ENCODE results near the gene BMPR1A.

BMPR1A gene

GRCh38 chr10:86756511-86757112 lies at the start of gene BMPR1A:
Gene BMPR1A (plus strand): TSS chr10:86756619. CDS start chr10:86876019, 119,400 bp downstream.
- peak; percentile 24 for DNase-seq (ENCODE audit: low read depth)

DNA sequence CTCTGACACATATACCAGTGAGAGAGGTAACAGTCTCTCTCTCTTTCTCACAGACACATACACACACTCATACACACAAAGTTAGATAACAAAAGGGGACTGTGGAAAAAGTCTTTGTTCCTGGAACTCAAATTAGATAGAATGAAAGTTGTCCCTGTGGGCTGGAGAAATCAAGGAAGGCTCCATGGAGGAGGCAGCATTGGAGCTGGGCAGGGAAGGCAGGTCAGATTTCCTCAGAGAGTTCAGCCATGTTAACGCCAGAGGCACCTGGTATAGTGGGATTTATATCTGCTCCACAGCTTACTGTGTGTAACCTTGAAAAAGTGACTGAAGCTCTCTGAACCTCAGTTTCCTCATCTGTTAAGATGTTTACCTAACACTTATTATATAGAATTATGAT lies 49.4 kb upstream of the BMPR1A start:
- DNase-seq (ENCODE audit: low read depth), result no peak

DNA sequence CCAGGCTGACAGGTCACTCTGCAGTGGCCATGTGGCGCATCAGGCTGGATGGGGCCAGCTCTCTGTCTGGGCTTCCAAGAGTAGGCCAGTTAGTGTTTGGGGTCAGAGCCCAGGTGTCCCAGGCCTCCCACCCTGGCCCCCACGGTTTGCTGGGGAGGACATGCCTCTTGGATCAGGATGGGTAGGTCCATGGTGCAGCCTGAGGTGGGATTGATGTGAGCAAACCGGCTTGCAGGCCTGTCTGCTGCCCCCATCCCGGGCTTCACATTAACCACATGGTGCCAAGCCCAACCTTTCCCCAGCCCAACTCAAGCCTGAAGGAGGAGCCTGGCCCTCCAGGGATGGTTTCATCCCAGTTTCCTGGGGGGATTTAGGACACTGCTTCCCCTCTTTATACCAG lies 48.9 kb upstream of the BMPR1A start:
- no peak for DNase-seq (ENCODE audit: low read depth)

- no peak for DNase-seq (ENCODE audit: low read depth)
Observed at GRCh38 chr10:86708068-86708782, 48.2 kb upstream of the BMPR1A start.

- DNase-seq (ENCODE audit: low read depth), result no peak
Observed at GRCh38 chr10:86708783-86709380, 47.5 kb upstream of the BMPR1A start.

GRCh38 chr10:86709396-86710185 lies 46.8 kb upstream of the BMPR1A start:
- DNase-seq (ENCODE audit: low read depth), result no peak

- peak; percentile 53 for DNase-seq (ENCODE audit: low read depth)
Observed at GRCh38 chr10:86710987-86711512, 45.4 kb upstream of the BMPR1A start.

DNA sequence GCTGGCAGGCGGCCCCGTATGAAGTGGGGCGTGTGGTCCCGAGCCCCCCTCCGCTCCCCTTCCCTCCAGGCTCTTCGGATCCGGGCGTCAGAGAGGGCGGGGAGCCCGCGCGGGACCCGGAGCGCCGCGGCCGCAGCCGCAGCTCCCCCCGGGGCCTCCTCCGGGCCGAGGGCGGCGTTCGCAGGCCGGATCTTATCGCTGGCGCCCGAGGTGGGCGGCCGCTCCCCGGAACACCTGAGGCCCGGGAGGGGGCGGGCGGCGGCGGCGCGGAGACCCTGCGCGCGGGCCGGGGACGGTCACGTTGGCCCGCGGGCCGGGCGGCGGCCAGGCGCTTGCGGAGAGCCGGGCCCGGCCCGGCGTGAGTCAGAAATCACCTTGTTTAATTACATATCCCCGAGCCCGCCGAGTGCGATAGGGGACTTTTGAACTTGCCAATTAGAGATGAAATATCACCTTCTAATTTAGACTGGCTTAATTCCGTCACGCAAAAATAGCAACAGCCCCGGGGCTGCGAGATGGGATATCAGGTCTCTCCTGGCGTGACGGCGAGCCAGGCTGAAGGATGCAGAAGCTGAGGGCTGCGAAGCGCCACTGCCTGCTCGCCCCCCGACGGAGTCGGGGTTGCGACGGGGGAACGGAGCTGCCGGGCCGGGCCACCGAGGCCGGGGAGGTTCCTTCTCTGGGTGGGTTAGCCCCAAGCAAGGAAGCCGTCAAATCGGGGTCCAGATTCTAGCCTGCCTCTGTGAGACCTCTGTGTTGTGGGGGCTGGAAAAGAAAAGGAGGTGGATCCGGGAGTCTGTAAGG lies 44.7 kb upstream of the BMPR1A start:
- no peak for DNase-seq (ENCODE audit: low read depth)

DNA sequence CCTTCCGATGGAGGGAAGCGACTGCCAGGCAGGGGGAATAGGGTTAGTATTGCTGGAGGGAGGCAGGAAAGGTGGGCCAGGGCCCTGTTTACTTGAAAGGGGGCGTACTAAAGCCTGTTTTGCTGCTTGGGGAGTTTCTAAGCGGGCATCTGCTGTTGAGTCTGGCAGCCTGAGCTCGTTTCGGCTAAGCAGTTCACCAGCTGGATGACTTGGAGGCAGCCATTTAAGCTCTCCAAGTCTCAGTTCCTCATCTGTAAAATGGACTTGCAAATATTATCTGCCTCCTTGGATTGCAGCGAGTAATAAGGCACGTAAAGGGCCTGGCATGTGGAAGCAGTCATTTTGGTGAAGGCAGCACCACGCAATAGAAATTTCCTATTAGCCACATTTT lies 44.1 kb upstream of the BMPR1A start:
- no peak for DNase-seq (ENCODE audit: low read depth)

GRCh38 chr10:86715156-86715795 lies 41.1 kb upstream of the BMPR1A start:
- no peak for DNase-seq (ENCODE audit: low read depth)

- no peak for DNase-seq (ENCODE audit: low read depth)
Observed at GRCh38 chr10:86715836-86716235, 40.6 kb upstream of the BMPR1A start.

- DNase-seq (ENCODE audit: low read depth), result no peak
Observed at GRCh38 chr10:86716466-86716865, 40.0 kb upstream of the BMPR1A start.

GRCh38 chr10:86718556-86718955 lies 37.9 kb upstream of the BMPR1A start:
- DNase-seq (ENCODE audit: low read depth), result no peak

- DNase-seq (ENCODE audit: low read depth), result no peak
Observed at GRCh38 chr10:86721232-86721631, 35.2 kb upstream of the BMPR1A start.

GRCh38 chr10:86723009-86723408 lies 33.4 kb upstream of the BMPR1A start:
- DNase-seq (ENCODE audit: low read depth), result no peak

DNA sequence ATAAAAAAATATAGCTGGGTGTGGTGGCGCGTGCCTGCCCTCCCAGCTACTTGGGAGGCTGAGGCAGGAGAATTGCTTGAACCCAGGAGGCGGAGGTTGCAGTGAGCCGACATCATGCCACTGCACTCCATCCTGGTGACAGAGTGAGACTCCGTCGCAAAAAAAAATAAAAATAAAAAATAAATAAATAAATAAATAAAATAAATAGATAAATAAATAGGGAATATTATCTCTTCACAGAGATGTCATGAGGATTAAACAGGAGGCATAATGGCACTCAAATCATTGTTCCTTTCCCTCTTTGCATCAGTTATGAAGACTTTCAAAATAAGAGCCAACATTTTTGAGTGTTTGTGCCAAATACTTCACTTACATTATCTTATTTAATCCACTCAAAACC lies 32.0 kb upstream of the BMPR1A start:
- no peak for DNase-seq (ENCODE audit: low read depth)

DNA sequence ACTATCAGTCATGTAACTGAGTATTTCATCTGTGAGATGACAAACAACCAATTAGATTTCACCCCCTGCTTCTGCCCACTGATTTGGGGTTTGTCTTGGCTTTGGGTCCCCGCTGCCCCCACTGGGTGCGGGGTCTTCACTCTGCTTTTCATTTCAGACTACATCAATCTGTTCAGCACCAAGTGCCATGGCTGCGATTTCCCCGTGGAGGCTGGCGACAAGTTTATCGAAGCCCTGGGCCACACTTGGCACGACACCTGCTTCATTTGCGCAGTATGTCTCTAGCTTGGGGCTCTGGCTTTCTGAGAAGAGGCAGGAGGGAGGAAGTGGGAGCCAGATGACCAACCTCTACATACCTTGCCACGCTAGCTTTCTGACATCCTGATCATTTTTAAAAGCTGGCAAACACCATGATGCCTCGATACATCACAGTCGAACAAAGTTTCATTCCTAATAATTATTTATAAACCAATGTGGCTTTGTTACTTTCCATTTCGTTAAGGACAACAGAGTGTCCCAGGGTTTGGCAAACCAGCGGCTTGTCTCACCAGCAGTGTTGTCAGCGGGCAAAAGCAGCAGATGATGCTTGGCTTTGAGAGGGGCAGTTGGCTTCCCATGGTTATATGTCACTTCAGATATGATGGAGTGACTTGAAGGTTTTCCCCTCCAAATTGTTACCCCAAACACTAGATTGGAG lies 30.3 kb upstream of the BMPR1A start:
- DNase-seq (ENCODE audit: low read depth), result no peak

- no peak for DNase-seq (ENCODE audit: low read depth)
Observed at GRCh38 chr10:86726677-86726999, 29.8 kb upstream of the BMPR1A start.

GRCh38 chr10:86727470-86727869 lies 28.9 kb upstream of the BMPR1A start:
- DNase-seq (ENCODE audit: low read depth), result no peak

DNA sequence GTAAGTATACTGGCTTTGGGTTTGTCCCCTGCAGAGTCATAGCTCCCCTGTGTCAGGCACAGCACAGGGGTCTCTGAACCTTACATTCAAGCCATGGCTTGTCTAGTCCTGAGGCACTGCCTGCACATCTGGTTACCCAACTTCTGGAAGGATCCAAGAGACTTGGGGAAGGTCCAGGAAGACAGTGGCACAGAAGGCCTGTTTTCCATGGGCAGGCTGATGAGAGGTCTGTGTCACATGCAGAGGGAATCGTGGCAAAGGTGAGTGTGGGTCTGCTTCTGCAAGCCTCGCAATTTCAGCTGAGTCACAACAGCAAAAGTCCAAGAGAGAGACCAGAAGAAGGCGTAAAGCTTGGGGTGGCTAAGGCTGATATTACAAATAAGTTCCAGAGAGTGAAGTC lies 28.4 kb upstream of the BMPR1A start:
- no peak for DNase-seq (ENCODE audit: low read depth)

- DNase-seq (ENCODE audit: low read depth), result no peak
Observed at GRCh38 chr10:86729677-86730076, 26.7 kb upstream of the BMPR1A start.
